Superior temporal gyrus (tissue), 1 donor: ENCODE measurements around the gene DAD1.

Source experiments
- DNase-seq: peaks from one replicate; pipeline ENCODE4 v3.0.0-alpha.2; 2016; ENCODE audit errors: extremely low spot score

Gene DAD1

DNA sequence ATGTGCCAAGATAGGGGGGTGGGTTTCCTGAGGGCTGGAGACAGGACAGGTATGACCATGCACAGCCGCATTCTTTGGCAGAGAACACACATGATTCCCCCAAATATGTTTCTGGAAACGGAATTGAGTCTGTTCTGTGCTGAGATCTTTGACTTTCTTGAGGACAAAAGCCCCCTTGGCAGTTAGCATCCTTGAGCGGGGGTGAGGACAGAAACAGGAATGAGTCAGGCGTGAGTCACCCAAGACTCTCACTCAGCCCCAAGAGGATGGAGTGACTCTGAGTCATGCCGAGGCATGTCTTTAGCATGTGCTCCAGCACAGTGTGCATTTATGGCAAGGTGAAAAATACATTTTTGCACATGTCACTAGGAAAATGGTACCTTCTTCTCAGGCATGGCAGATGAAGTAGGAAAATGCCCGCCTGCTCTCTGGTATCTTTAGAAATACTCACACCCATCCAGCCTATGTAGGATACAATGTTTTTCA lies 52.1 kb downstream of the DAD1 start:
- peak; percentile 62 for DNase-seq

DNA sequence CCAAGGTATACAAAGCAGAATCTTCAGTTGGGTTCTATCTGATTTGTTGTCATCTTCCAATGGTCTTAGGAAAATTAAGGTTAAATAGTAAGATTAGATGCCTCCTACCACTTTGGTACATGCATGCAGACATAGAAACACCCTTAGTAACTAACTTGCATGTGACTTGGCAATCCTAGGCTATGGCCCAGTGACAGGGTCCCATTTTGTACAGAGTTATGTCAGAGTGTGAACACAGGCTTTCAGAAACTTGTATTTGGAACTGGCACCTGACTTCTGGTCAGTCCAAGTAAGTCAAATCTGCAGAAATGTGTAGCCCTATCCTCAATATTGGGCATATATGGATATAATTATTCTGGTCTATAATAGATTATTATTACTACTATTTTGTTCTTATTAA lies 53.1 kb downstream of the DAD1 start:
- no peak for DNase-seq

DNA sequence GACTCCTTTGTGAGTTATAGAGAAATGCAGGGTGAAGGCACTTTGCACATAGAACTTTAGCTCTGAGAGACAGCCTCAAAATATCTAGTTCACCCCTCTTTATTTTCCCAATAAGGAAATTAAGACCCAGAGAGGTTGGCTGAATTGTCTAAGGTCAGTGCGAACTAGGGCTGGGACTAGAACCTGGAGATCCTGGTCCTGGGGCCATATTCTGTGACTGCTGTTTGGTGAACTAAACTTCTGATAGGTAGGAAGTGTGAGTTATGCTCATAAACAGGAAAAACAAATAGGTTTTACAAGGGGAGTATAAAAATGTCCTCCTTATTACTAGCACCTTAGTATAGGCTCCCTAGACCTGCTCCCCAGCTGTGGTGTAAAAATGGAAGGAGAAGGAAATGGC lies 53.9 kb downstream of the DAD1 start:
- DNase-seq = no peak

DNA sequence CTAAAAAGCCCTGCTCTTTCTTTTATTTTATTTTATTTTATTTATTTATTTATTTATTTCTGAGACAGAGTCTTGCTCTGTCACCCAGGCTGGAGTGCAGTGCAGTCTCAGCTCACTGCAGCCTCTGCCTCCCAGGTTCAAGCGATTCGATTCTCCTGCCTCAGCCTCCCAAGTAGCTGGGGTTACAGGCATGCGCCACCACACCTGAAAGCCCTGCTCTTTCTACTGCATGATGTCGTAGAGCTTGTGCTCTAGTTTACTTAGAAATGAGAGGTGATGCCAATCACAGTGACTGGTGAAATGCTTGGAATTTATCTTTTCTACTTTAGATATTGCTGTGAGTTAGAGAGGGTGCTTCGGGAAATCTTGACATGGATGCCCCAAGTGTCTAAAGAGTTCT lies 54.5 kb downstream of the DAD1 start:
- no peak for DNase-seq

DNA sequence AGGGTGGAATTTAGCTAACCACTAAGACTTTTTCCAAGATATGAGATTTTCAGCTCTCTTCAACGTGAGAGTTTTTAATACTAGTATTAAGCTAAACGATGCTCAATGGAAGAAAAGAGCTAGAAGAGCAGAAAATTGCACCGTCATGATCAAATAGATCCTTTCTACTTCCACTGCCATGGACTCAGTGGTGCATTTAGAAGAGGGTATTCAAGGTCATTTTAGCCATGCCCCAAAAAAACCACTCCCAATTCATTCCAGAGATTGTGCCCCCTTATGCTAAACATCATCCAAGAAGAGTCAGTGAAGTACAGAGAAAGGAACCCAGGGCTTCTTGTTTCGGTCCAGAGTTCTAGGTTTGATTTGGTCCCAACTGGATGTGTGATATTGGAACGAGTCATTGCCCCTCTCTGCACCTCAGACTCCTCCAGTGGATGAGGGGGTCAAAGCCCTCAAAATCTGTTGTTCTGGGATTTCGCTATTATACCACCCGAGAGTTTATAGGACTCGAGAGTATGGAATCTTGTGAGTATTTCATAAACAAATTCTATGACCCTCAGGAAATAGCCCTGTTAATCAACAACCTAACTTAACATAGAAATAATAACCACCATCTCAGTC lies 55.2 kb downstream of the DAD1 start:
- no peak for DNase-seq

DNA sequence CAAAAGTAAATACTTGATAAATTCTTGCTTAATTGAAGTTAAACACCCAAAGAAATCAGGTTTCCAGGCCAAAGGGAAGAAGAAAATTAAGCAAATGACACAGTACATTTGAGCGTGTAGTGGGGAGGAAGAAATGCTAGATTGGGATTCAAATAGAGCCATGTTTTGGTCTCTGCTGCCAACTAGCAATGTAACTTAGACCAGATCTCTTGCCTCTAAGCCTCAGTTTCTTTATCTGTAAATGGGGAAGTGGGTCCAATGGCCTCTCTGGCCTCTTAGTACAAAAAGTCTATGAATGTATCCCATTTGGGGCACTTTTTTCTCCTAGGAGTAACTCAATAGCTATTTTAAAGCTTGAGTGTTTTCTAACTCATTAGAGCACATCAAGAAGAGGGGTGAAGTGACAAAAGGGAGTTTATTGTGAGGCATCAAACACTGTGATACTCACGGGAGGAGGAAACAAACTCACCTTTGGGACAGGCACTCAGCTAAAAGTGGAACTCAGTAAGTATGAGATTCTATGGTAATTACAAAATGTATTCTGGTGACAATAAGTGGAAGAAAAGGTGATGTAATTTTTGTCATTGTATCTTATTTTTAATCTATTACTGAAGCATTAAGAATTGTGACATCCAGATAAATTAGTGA lies 55.8 kb downstream of the DAD1 start:
- DNase-seq = no peak

DNA sequence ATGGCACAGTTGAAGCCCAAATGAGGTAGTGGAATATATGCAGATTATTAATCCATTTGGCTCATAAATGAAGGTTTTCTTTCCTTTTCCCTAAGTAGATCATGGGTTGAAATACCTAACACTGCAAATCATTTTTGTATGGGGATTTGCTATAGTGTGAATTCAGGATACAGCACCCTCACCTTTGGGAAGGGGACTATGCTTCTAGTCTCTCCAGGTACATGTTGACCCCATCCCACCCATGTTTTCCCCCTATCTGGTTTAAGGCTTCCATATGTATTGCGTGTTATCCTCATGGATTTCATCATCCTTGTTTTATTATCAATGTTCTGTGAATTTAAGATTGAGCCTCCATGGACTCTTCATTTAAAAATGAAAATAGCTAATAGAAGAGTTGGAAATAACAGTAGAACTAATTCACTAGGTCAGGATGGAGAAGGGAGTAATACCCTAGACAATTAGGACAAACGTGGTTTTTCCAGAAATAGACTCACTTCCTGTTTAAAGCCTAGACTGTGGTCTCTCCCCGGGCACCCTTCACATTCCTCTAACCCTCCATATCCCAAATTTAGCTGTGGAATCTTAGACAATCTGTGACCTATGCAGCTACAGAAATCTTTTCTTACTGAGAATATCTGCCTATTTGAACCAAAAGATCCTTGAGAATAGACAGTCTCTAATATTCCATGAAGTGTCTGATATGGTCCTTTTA lies 56.5 kb downstream of the DAD1 start:
- DNase-seq = no peak

DNA sequence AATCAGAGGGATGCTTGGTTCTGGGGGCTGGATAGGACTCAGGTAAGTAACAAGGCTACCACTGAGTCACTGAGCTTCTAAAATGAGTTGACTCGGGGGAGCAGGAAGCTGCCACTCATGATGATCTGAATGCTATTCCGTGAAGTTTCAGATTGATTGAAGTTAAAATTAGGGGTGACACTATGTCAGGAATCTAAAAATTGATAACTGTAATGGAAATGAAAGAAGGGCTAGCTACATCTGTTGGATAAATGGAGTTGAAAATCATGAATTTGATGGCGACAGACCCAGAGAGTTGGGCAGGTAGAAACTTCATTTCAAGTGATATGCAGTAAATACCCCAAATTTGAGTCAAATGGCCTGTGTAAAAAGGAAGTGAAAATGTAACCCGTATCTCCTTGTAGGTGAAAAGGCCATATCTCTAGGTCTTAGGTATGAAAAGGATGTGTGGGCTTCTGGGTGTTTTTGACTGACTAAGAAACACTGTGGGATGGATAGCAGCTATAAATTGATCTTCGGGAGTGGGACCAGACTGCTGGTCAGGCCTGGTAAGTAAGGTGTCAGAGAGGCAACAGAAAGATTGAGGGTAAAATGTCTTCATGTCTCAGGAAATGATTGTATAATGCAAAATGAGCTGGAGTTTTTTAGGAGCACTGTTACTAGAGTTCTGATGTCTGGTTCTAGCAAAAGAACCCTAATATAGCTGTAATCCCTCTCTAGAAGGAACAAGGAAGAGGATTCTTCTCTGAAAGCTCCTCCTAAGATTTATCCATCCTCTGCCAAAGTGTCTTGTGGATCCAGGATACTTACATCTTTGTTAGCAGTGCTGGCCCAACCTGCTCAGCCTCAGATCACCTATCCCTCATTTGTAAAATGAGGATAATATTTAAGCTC lies 57.3 kb downstream of the DAD1 start:
- no peak for DNase-seq

DNA sequence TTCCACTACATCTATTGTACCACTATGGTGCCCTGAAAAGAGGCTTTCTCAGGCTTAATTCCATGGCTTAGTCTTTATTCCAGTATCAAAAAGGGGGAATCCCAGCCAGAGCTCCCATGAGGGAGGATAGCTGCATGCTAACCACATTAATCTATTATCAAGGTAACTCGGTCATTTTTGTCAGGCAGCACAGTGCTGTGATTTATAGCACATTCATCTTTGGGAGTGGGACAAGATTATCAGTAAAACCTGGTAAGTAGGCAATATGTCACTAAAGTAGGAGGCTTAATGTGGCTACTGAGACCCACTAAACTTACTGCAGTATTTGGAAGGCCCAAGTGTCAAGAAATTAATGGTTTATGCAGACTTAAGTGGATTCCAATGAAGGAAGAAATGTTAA lies 58.9 kb downstream of the DAD1 start:
- DNase-seq = no peak

DNA sequence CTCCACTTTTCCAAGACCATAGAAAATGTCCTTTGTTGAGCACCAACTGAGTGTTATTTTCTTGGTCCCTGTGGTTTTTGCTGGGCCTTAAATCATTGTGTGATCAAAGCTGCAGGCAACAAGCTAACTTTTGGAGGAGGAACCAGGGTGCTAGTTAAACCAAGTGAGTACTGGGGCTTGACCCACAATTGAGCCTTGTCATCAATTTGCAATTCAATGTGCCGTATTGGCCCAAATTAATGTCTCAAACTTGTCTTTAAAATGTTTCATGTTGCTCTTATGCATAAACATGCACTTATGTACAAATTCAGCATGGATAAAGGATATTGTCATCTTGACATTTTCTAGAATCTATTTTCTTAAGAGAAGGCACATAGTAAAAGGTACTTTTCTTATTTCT lies 62.3 kb downstream of the DAD1 start:
- DNase-seq = no peak

DNA sequence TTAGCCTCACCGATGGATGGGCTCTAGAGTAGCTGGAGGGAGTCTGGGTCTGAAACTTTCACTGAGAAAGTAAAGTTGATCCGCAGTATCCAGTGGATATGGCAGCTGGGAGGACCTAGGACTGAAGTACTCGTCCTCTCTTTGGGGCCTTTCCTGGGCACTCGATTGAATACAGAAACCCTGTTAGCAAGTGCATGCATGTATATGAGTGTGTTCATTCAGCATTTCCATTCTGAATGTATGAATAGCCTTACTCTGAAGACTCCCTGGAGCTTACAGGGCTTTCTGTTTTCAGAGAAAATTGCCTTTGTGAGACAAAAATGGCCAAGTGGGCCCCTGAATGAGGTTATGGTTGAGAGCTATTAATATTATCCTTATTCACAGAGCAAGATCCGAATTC lies 62.8 kb downstream of the DAD1 start:
- no peak for DNase-seq

DNA sequence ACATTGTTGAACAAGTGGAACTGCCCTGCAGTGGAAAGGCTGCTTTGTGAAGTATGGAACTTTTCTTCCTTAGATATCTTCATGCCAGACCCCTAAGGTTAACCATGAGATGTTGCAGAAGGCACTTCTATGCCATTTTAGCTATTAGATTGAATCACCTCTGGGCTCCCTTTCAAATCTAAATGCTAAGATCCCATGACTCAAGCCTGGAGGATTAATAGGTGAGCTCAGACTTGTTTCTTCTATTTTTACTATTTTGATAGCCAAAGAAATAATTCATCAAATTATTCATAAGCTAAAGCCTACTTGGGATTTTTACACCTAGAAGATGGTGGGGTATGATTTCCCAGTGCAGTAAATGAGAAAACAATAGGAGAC lies 64.3 kb downstream of the DAD1 start:
- no peak for DNase-seq

DNA sequence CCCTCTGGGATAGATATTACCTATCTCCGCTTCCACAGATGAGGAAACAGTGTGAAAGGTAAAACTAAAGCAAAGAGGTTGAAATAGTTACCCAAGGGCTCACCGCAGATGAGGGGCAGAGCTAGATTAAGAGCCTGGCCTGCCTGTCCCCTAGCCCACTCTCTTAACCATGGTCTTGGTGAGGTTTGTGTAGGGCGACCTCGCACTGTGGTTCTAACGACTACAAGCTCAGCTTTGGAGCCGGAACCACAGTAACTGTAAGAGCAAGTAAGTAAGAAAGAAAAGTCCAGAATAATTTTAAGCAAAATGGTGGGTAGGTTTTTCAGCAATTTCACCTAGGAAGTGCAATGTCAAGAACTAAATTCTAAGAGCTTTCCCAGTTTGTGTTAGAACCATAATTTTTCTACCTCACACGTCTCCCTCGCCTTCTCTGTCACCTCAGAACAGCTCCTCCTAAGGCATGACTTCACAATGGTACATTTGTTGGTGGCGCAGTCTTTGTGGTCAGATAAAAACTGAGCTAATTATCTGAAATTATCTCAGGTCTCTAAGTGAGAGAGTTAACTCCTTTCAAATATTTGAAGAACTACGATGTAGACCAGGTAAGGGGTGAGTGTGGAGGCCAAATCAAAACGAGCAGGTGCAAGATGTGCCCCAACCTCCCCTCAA lies 64.8 kb downstream of the DAD1 start:
- DNase-seq = no peak

DNA sequence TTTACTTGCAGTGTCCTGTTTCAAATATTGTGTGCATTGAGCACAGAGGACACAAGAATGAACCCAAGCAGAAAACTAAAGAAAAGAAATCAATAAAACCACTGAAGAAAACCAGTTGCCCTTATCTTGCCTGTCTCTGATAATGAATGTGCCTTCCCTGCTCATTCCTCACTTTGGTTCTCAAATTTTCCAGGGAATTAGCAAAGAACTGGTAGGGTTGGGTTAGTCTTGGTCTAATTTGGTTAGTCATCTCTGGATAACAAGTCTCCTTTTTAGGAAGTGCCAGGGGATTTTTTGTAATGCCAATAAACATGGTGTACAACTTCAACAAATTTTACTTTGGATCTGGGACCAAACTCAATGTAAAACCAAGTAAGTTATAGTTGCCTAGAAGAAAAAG lies 65.7 kb downstream of the DAD1 start:
- DNase-seq = no peak

DNA sequence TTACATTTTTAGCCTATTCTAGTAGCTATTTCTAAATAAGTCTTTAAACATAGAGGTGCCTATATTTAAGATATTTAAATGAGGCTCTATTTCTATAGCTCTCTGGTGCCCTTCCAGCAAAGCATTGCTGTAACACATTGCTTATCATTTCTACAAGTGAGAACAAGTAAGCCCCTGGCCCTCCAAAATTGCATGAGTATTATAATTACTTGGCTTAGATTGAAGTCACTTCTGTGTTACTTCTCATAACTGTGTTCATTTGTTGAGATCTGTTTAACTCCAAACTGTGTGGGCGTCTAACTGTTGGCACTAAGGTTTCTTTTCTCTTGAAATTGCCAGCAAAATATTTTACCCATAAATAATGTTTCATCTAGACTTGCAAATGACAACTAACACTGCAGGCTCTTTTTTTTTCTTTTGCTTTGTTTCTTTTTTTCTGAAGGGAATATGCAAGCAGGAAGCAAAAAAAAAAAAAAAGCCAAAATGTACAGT lies 66.5 kb downstream of the DAD1 start:
- DNase-seq = peak; percentile 47

DNA sequence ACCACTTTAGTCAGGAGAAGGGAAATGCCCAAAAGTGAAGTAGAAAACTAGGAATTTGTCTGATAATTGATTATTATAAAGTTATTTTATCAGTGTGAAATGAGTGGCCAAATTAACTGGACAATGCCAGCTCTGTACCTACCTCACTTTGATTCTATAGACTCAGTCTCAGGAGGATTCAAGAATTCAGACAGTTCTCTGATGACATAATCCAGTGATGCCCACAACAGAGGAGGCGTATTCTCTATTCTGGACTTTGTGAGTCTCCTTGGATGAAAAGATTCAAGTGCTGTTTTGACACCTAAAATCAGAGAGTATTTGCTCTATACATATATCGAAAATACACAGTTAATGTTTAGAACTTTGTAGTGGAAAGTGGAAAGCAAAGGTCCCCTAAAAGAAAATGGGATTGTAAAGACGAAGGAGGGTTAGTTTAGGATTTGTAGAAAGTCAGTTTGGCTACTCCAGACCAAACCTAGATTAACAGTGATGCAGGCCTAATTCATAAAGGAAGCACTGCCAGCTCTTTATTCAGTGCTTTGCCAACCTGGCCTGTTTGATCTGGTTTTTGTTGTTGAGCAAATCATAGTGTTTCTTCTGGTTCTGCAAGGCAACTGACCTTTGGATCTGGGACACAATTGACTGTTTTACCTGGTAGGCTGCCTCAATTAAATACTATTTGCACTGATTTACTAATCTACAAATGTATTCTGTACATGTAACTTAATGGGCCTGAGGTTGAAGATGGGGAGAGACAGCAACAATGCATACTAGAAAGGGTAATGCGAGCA lies 67.4 kb downstream of the DAD1 start:
- peak; percentile 27 for DNase-seq

DNA sequence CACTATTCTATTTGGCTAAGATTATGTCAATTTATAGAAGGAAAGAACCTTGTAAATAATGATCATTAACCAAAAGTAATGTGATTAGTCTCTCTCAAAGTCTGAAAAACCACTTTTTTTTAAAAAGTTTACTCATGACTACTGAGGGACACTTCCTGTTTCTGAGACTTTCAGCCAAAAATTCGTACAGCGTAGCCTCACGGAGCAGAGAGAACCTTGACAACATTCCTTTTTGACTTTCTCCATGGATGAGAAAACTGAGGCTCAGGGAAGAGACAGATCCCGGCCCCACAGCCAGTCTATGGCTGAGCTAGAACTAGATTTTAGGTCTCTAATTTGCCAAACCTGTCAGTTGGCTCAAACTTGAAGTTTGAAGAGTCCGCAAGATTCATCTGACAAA lies 68.2 kb downstream of the DAD1 start:
- DNase-seq = no peak

DNA sequence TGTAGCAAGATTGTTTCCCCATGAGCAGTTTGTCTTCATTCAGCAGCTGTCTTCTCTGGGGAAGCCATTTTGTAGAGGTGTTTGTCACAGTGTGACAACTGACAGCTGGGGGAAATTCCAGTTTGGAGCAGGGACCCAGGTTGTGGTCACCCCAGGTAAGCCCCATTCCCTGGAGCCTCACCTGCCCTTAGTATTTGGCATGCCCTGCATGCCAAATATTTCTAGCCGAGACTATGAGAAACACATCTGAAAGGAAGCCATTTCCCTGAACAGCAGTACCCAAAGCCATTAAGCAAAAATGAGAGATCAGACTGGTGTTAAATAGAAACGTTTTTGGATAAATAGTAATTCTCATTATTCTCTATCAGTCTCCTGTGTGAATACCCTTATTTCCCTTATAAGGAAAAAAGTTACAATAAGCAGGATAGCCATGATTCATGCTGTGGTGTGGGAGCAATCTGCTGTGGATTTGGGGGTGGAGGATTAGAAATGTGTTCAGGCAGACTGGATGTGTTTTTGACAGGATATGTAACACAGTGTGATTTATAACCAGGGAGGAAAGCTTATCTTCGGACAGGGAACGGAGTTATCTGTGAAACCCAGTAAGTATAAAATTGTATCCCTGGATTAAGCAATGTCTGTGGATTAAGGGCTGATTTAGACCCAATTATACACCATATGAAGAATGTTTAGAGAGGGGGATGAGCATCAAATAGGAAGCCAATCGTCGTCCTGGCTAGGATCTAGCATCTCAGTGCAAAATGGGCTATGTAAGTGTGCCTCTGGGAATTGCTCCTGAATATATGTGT lies 68.9 kb downstream of the DAD1 start:
- no peak for DNase-seq

DNA sequence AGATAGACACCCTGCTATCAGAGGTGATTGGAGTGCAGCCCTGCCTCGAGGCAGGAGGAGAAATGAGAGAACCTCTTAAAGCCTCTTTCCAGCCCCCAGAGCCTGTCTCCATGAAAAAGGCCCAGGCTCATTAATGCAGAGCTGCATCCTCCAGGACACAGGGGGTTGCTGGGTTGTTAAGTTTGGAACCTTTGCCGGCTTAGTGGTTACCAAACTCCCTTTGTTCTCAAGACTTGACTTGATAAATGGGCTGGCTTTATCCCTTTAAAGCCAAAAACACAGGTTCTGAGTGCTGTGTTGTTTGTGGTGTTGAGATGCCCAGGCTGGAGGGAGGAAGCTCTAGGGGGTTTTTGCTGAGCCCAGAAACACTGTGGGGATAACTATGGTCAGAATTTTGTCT lies 71.0 kb downstream of the DAD1 start:
- no peak for DNase-seq
